Adipocyte (in vitro differentiated cells): Measurements from ENCODE around the gene ITGA1.

Experiments used
- DNase-seq: peaks from one replicate; pipeline ENCODE4 v3.0.0-alpha.2; 2015; ENCODE audit warnings: low read depth
- H3K27me3 ChIP-seq: replicated peaks from 2 replicates; pipeline ENCODE4 v1.7.0; 2013; ENCODE audit warnings: mild to moderate bottlenecking, low read length, moderate library complexity; ENCODE audit not compliant: control insufficient read depth, insufficient read depth
- H3K36me3 ChIP-seq: 2 replicates; pipeline ENCODE4 v1.7.0; 2013; ENCODE audit warnings: low read length, mild to moderate bottlenecking, moderate library complexity; ENCODE audit not compliant: control insufficient read depth, insufficient read depth, severe bottlenecking
- H3K4me1 ChIP-seq: 2 replicates; pipeline ENCODE4 v1.7.0; 2013; ENCODE audit warnings: mild to moderate bottlenecking, low read length, moderate library complexity; ENCODE audit not compliant: control insufficient read depth, insufficient read depth
- H3K4me3 ChIP-seq: 2 replicates; pipeline ENCODE4 v1.7.0; 2013; ENCODE audit warnings: mild to moderate bottlenecking, low read length, moderate library complexity
- H3K9ac ChIP-seq: 2 replicates; pipeline ENCODE4 v1.7.0; 2013; ENCODE audit warnings: mild to moderate bottlenecking, low read length, moderate library complexity
- H3K9me3 ChIP-seq: 2 replicates; pipeline ENCODE4 v1.7.0; 2013; ENCODE audit warnings: mild to moderate bottlenecking, low read length, moderate library complexity; ENCODE audit not compliant: control insufficient read depth

ITGA1 gene

DNA sequence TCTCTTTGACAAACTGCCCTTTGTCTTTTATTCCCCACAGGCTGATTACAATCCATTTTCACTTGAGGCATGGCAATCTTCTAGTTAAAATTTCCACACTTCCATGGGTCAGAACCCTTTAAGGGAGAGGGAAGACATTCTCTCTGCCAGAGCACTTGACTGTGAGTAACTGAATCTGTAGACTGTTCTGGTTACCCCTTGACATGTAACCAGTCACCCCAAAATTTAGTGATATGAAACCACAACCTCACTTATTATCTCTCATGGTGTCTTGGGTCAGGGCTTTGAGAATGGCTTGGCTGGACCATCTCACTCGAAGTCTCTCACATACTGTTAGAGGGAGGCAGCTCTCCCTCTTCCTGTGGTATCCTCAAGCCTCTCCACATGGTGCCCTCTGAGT, 215.4 kb downstream of the ITGA1 start:
- no peak for DNase-seq
- Histone ChIP-seq H3K9me3 (no peaks in the 10 kb centered on the region), H3K4me1 (peaks cover 13% of the 10 kb centered on the region), H3K9ac (no peak overlapping the region), H3K4me3 (no peak overlapping the region), H3K36me3 (no peaks in the 10 kb centered on the region), H3K27me3 (no peaks in the 10 kb centered on the region)

DNA sequence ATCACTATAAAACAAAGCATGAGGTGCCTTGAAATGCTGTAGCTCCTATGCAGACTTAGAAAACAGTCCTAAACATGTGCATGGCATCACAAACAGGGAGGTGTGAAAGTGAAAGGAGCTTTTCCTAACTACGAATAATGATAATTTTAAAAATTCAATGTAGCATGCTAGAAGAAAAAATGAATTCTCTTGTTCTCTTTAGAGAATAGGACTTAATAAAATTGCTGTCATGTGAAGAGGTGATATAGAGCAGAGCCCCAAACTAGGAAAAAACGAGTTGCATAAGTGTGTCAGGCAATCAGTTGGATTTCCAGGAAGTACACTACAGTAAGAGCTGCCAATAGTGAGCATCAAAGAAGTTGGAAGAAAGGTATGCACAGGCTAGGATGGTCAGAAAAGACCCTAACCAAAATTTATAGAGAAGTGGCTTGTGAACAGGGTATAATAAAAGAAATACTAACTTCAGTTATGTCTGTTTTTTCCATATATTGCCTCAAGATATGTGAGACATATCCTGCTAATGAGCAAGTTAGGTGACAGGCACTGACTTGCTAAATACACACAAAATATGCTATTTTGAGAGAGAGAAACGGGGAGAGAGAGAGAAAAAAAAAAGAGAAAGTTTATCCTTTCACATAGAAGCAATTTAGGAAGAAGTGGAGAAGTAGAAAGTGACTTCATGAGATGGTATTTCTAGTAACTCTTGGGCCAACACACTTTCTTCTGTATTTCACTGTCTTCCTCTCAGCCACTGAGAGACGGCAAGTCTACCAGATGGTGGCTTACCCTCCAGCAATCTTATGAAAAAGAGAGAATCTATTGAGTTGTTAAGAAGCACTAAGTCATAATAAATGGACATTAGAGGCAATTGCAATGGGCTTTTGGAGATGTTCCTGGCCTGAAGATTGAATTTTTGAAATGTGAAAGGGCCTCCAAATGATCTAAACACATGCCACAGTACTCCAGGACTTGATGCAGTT, 219.5 kb downstream of the ITGA1 start:
- Histone ChIP-seq H3K9me3 (no peaks in the 10 kb centered on the region), H3K27me3 (no peaks in the 10 kb centered on the region), H3K36me3 (no peaks in the 10 kb centered on the region), H3K9ac (peak overlapping the region; percentile 14), H3K4me3 (peak overlapping the region; percentile 56), H3K4me1 (peaks cover 16% of the 10 kb centered on the region)
- DNase-seq, result no peak

DNA sequence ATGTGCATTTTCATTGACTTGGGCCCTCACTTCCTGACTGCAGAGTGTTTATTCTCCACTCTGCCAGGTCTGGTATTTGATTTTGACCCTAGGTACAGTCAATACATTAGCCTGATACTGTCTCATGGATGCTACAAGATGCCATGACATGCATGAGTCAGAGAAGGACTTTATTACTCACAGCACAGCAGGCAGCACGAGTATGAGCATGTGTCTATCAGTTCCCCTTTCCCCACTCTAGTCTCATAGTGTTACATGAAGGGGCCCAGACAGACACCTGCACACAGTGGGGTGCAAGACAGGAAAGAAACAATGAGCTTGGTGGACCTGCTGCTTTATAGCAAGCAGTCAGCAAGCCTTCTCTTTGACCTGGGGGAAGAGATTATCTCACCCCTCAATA, 221.0 kb downstream of the ITGA1 start:
- peaks cover 16% of the 10 kb centered on the region for H3K4me1 ChIP-seq
- no peak overlapping the region for H3K9ac ChIP-seq
- no peaks in the 10 kb centered on the region for H3K36me3 ChIP-seq
- H3K27me3 ChIP-seq, result no peaks in the 10 kb centered on the region
- no peaks in the 10 kb centered on the region for H3K9me3 ChIP-seq
- no peak overlapping the region for H3K4me3 ChIP-seq
- DNase-seq, result no peak
